ENCODE data around the gene PTK7.

The PTK7 gene

DNA sequence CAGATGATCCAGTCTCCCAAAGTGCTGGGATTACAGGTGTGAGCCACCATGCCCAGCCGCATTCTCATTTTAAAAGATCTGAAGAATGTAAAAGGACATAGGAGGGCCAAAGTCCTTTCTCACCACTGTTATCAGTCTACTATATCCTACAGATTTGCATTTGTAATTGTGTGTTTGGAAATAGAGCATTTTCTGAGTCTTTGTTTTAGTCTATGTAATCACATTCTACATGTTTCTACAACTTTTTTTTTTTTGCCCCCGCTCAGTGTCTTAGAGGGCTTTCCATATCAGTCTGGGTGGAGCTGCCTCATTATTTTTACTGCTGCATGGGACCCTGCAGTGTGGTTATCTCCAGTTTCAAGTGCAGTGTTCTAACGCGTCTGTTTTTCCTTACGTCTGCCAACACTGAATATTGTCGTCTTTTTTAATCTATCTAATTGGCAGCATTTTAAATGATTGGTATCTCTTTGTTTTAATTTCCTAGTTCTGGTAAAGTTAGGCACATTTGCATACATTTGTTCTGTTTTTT is 113.7 kb downstream of the PTK7 start:
- TF ChIP-seq, protein P1, sequence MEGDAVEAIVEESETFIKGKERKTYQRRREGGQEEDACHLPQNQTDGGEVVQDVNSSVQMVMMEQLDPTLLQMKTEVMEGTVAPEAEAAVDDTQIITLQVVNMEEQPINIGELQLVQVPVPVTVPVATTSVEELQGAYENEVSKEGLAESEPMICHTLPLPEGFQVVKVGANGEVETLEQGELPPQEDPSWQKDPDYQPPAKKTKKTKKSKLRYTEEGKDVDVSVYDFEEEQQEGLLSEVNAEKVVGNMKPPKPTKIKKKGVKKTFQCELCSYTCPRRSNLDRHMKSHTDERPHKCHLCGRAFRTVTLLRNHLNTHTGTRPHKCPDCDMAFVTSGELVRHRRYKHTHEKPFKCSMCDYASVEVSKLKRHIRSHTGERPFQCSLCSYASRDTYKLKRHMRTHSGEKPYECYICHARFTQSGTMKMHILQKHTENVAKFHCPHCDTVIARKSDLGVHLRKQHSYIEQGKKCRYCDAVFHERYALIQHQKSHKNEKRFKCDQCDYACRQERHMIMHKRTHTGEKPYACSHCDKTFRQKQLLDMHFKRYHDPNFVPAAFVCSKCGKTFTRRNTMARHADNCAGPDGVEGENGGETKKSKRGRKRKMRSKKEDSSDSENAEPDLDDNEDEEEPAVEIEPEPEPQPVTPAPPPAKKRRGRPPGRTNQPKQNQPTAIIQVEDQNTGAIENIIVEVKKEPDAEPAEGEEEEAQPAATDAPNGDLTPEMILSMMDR (IDR thresholded peaks at IDR 0.05; ENCODE audit: poor library complexity, severe bottlenecking): no peak
- no peaks in the 10 kb centered on the region for H3K9me3 ChIP-seq (ENCODE audit: severe bottlenecking)
- H3K27ac ChIP-seq (ENCODE audit: poor library complexity, severe bottlenecking): no peak overlapping the region
- no peaks in the 10 kb centered on the region for H3K27me3 ChIP-seq (ENCODE audit: insufficient read depth, poor library complexity, severe bottlenecking)
- DNase-seq (ENCODE audit: low spot score): no peak
- H3K4me3 ChIP-seq (ENCODE audit: severe bottlenecking): no peak overlapping the region
- H3K36me3 ChIP-seq (ENCODE audit: low read depth): peaks cover 49% of the 10 kb centered on the region
- no peaks in the 10 kb centered on the region for H3K4me1 ChIP-seq (ENCODE audit: insufficient read depth, poor library complexity, severe bottlenecking)
- ATAC-seq (ENCODE audit: low read depth): no peak

DNA sequence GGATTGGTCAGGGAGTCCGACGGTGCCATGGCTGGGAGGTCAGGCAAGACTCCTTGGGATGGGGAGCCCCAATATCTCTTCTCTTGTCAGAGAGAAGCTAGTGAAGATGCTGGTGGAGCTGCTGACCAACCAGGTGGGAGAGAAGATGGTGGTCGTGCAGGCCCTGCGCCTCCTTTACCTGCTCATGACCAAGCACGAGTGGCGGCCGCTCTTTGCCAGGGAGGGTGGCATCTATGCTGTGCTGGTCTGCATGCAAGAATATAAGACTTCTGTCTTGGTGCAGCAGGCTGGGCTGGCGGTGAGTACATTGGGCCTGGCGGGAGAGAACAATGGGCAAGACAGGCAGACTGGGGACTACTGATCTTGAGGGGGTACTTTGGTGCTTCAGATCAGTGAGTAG is 116.8 kb downstream of the PTK7 start:
- no peaks in the 10 kb centered on the region for H3K9me3 ChIP-seq (ENCODE audit: severe bottlenecking)
- peaks cover 49% of the 10 kb centered on the region for H3K36me3 ChIP-seq (ENCODE audit: low read depth)
- no peaks in the 10 kb centered on the region for H3K27me3 ChIP-seq (ENCODE audit: insufficient read depth, poor library complexity, severe bottlenecking)
- ATAC-seq (ENCODE audit: low read depth) (no peak), DNase-seq (ENCODE audit: low spot score) (peak; percentile 46)
- no peak overlapping the region for H3K4me3 ChIP-seq (ENCODE audit: severe bottlenecking)
- no peaks in the 10 kb centered on the region for H3K4me1 ChIP-seq (ENCODE audit: insufficient read depth, poor library complexity, severe bottlenecking)
- TF ChIP-seq, protein P1 (IDR thresholded peaks at IDR 0.05; ENCODE audit: poor library complexity, severe bottlenecking): no peak
- no peak overlapping the region for H3K27ac ChIP-seq (ENCODE audit: poor library complexity, severe bottlenecking)

DNA sequence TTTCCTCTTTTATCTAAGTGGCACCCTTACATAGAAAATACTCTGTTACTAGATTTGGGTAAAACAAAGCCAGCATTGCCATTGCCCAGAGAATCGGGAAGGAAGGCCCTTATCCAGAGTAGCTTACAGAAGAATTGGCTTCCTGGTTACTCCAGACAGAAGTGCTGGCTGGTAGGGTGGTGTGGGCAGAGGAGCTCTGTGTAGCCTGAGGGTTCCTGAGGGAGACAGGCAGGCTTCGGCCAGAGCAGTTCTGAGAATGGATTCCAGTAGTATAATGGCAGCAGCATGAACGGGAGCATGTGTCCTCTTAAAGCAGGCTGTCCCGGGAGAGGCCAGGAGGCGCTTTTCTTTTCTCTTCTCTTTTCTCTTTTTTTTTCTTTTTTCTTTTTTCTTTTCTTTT is 117.8 kb downstream of the PTK7 start:
- Histone ChIP-seq H3K36me3 (ENCODE audit: low read depth) (peaks cover 48% of the 10 kb centered on the region), H3K4me1 (ENCODE audit: insufficient read depth, poor library complexity, severe bottlenecking) (no peaks in the 10 kb centered on the region), H3K27ac (ENCODE audit: poor library complexity, severe bottlenecking) (no peak overlapping the region), H3K9me3 (ENCODE audit: severe bottlenecking) (no peaks in the 10 kb centered on the region), H3K4me3 (ENCODE audit: severe bottlenecking) (no peak overlapping the region), H3K27me3 (ENCODE audit: insufficient read depth, poor library complexity, severe bottlenecking) (no peaks in the 10 kb centered on the region)
- TF ChIP-seq, protein P1 (IDR thresholded peaks at IDR 0.05; ENCODE audit: poor library complexity, severe bottlenecking): no peak
- ATAC-seq (ENCODE audit: low read depth): no peak
- DNase-seq (ENCODE audit: low spot score): peak; percentile 20

DNA sequence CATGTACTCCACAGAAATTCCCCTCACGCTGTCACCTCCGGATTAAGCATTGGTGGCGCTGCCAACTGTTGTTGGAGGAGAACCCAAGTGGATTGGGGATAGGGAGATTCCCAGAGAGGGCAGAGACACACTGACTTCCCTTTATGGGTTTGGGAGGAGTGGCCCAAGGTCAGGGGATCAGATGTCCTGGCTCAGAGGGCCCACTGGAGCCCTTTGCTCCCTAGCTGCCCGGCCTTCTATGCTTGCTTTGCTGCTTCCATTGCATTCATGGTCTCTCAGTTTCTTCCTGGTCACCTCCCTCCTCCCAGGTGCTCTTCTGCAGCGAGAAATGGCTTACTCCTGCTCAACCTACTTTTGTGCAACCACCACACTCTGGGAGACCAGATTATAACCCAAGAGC is 120.2 kb downstream of the PTK7 start:
- Histone ChIP-seq H3K9me3 (ENCODE audit: severe bottlenecking) (no peaks in the 10 kb centered on the region), H3K4me1 (ENCODE audit: insufficient read depth, poor library complexity, severe bottlenecking) (no peaks in the 10 kb centered on the region), H3K36me3 (ENCODE audit: low read depth) (peaks cover 34% of the 10 kb centered on the region), H3K27ac (ENCODE audit: poor library complexity, severe bottlenecking) (no peak overlapping the region), H3K4me3 (ENCODE audit: severe bottlenecking) (no peak overlapping the region), H3K27me3 (ENCODE audit: insufficient read depth, poor library complexity, severe bottlenecking) (no peaks in the 10 kb centered on the region)
- TF ChIP-seq, protein P1 (IDR thresholded peaks at IDR 0.05; ENCODE audit: poor library complexity, severe bottlenecking): no peak
- ATAC-seq (ENCODE audit: low read depth): no peak
- DNase-seq (ENCODE audit: low spot score): no peak

DNA sequence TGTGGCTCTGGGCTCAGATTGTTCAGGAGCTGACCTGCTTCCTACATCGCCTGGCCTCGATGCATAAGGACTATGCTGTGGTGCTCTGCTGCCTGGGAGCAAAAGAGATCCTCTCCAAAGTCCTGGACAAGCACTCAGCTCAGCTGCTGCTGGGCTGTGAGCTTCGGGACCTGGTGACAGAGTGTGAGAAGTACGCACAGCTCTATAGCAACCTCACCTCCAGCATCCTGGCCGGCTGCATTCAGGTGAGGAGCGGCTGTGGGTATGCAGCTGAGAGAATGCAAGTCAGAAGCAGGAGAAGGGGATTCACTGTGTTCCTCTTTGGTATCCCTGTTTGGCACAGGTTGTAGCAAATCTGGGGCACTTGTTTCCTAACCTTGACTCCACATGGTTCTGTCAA is 123.8 kb downstream of the PTK7 start:
- no peak overlapping the region for H3K27ac ChIP-seq (ENCODE audit: poor library complexity, severe bottlenecking)
- H3K27me3 ChIP-seq (ENCODE audit: insufficient read depth, poor library complexity, severe bottlenecking): no peaks in the 10 kb centered on the region
- TF ChIP-seq, protein P1 (IDR thresholded peaks at IDR 0.05; ENCODE audit: poor library complexity, severe bottlenecking): no peak
- DNase-seq (ENCODE audit: low spot score) (peak; percentile 16), ATAC-seq (ENCODE audit: low read depth) (no peak)
- H3K9me3 ChIP-seq (ENCODE audit: severe bottlenecking): no peaks in the 10 kb centered on the region
- H3K36me3 ChIP-seq (ENCODE audit: low read depth): peaks cover 18% of the 10 kb centered on the region
- H3K4me3 ChIP-seq (ENCODE audit: severe bottlenecking): no peak overlapping the region
- no peaks in the 10 kb centered on the region for H3K4me1 ChIP-seq (ENCODE audit: insufficient read depth, poor library complexity, severe bottlenecking)

All from RWPE2 (cell line).